Measurements from ENCODE around the gene PRKAR2B.

Gene PRKAR2B

GRCh38 chr7:107173691-107174406, 129.3 kb downstream of the PRKAR2B start:
- no CpG with 5 or more reads among the region's 4 CpGs for WGBS, 2 donors (ENCODE audit: extremely low coverage in 2 of 2, insufficient read length in 2 of 2, insufficient replicate concordance in 1 of 2)
- Histone ChIP-seq H4K8ac (ENCODE audit: low read depth, low read length) (no peak overlapping the region), H3K36me3 (replicated peaks in 1 of 2; ENCODE audit: control insufficient read depth in 2 of 2, insufficient read depth in 2 of 2, low read length in 2 of 2) (no peaks in the 10 kb centered on the region)

GRCh38 chr7:107179326-107180164, 135.0 kb downstream of the PRKAR2B start:
- Histone ChIP-seq H4K91ac (ENCODE audit: low read depth, low read length, poor library complexity) (no peak overlapping the region), H3K23ac (ENCODE audit: low read depth, low read length, poor library complexity) (no peak overlapping the region), H3K18ac (ENCODE audit: low read length) (no peak overlapping the region), H3K27ac (replicated peaks; ENCODE audit: low read length) (no peak overlapping the region), H2BK120ac (ENCODE audit: low read depth, low read length) (no peak overlapping the region), H3K36me3 (replicated peaks in 1 of 2; ENCODE audit: control insufficient read depth in 2 of 2, insufficient read depth in 2 of 2, low read length in 2 of 2) (peaks cover 2 to 49% of the 10 kb centered on the region in 2 donors), H3K4ac (ENCODE audit: low read length) (no peak overlapping the region), H3K79me1 (ENCODE audit: low read depth, low read length) (no peaks in the 10 kb centered on the region), H2BK5ac (ENCODE audit: low read length) (no peak overlapping the region), H3K9me3 (replicated peaks in 1 of 2; ENCODE audit: control insufficient read depth in 2 of 2, insufficient read depth in 1 of 2, low read depth in 1 of 2, low read length in 2 of 2) (no peaks in the 10 kb centered on the region), H3K9ac (ENCODE audit: low read depth, low read length, poor library complexity) (no peak overlapping the region), H3K14ac (ENCODE audit: low read length) (no peak overlapping the region), H4K8ac (ENCODE audit: low read depth, low read length) (no peak overlapping the region), H3K4me2 (ENCODE audit: insufficient read depth, low read length, poor library complexity, severe bottlenecking) (no peak overlapping the region), H2AK5ac (ENCODE audit: low read depth, low read length) (no peak overlapping the region), H3K27me3 (ENCODE audit: control insufficient read depth in 3 of 3, insufficient read depth in 3 of 3, low read depth in 1 of 3, low read length in 3 of 3) (no peaks in the 10 kb centered on the region), H3K4me1 (ENCODE audit: control insufficient read depth in 2 of 2, insufficient read depth in 1 of 2, low read depth in 1 of 2, low read length in 2 of 2) (peaks cover 0 to under 1% of the 10 kb centered on the region in 2 donors), H2AFZ (ENCODE audit: low read length) (no peak overlapping the region), H2BK12ac (ENCODE audit: low read length) (no peak overlapping the region), H3K4me3 (ENCODE audit: low read length in 2 of 2) (no peak overlapping the region), H2BK15ac (ENCODE audit: low read length) (no peak overlapping the region)
- WGBS, 2 donors (ENCODE audit: extremely low coverage in 2 of 2, insufficient read length in 2 of 2, insufficient replicate concordance in 1 of 2) = no CpG with 5 or more reads among the region's 14 CpGs
- DNase-seq (ENCODE audit: low spot score) = no peak

More at GRCh38 chr7:107173691-107174406, 129.3 kb downstream of the PRKAR2B start:
- Histone ChIP-seq H3K9me3 (replicated peaks in 1 of 2; ENCODE audit: control insufficient read depth in 2 of 2, insufficient read depth in 1 of 2, low read depth in 1 of 2, low read length in 2 of 2) (no peaks in the 10 kb centered on the region), H3K4me3 (ENCODE audit: low read length in 2 of 2) (no peak overlapping the region), H2AK5ac (ENCODE audit: low read depth, low read length) (no peak overlapping the region), H3K27ac (replicated peaks; ENCODE audit: low read length) (no peak overlapping the region), H3K4me2 (ENCODE audit: insufficient read depth, low read length, poor library complexity, severe bottlenecking) (no peak overlapping the region), H3K18ac (ENCODE audit: low read length) (no peak overlapping the region), H3K27me3 (ENCODE audit: control insufficient read depth in 3 of 3, insufficient read depth in 3 of 3, low read depth in 1 of 3, low read length in 3 of 3) (no peaks in the 10 kb centered on the region), H2AFZ (ENCODE audit: low read length) (no peak overlapping the region), H3K9ac (ENCODE audit: low read depth, low read length, poor library complexity) (no peak overlapping the region), H2BK12ac (ENCODE audit: low read length) (no peak overlapping the region), H3K79me1 (ENCODE audit: low read depth, low read length) (peaks cover 1% of the 10 kb centered on the region), H3K14ac (ENCODE audit: low read length) (no peak overlapping the region), H3K4me1 (ENCODE audit: control insufficient read depth in 2 of 2, insufficient read depth in 1 of 2, low read depth in 1 of 2, low read length in 2 of 2) (peaks cover 3 to 15% of the 10 kb centered on the region in 2 donors), H3K23ac (ENCODE audit: low read depth, low read length, poor library complexity) (no peak overlapping the region), H2BK15ac (ENCODE audit: low read length) (no peak overlapping the region), H4K91ac (ENCODE audit: low read depth, low read length, poor library complexity) (no peak overlapping the region), H3K4ac (ENCODE audit: low read length) (no peak overlapping the region), H2BK120ac (ENCODE audit: low read depth, low read length) (no peak overlapping the region), H2BK5ac (ENCODE audit: low read length) (no peak overlapping the region)
- DNase-seq (ENCODE audit: low spot score) = no peak

- H3K36me3 ChIP-seq (replicated peaks in 1 of 2; ENCODE audit: control insufficient read depth in 2 of 2, insufficient read depth in 2 of 2, low read length in 2 of 2) = peaks cover 2 to 57% of the 10 kb centered on the region in 2 donors
Observed at GRCh38 chr7:107180378-107180777, 135.9 kb downstream of the PRKAR2B start.

GRCh38 chr7:107181172-107181571, 136.7 kb downstream of the PRKAR2B start:
- no peak overlapping the region for H3K18ac ChIP-seq (ENCODE audit: low read length)
- H3K9me3 ChIP-seq (replicated peaks in 1 of 2; ENCODE audit: control insufficient read depth in 2 of 2, insufficient read depth in 1 of 2, low read depth in 1 of 2, low read length in 2 of 2) = no peaks in the 10 kb centered on the region
- H3K14ac ChIP-seq (ENCODE audit: low read length) = no peak overlapping the region
- H4K91ac ChIP-seq (ENCODE audit: low read depth, low read length, poor library complexity) = no peak overlapping the region
- no peak overlapping the region for H3K4ac ChIP-seq (ENCODE audit: low read length)
- H2BK120ac ChIP-seq (ENCODE audit: low read depth, low read length) = no peak overlapping the region
- H2BK15ac ChIP-seq (ENCODE audit: low read length) = no peak overlapping the region
- H2BK5ac ChIP-seq (ENCODE audit: low read length) = no peak overlapping the region
- H2AFZ ChIP-seq (ENCODE audit: low read length) = no peak overlapping the region
- no peak overlapping the region for H4K8ac ChIP-seq (ENCODE audit: low read depth, low read length)
- no CpG with 5 or more reads among the region's 5 CpGs for WGBS, 2 donors (ENCODE audit: extremely low coverage in 2 of 2, insufficient read length in 2 of 2, insufficient replicate concordance in 1 of 2)
- no peak overlapping the region for H2AK5ac ChIP-seq (ENCODE audit: low read depth, low read length)
- no peak overlapping the region for H3K4me3 ChIP-seq (ENCODE audit: low read length in 2 of 2)
- no peak overlapping the region for H3K23ac ChIP-seq (ENCODE audit: low read depth, low read length, poor library complexity)
- no peaks in the 10 kb centered on the region for H3K79me1 ChIP-seq (ENCODE audit: low read depth, low read length)
- no peak overlapping the region for H3K9ac ChIP-seq (ENCODE audit: low read depth, low read length, poor library complexity)
- no peak for DNase-seq (ENCODE audit: low spot score)
- H3K4me1 ChIP-seq (ENCODE audit: control insufficient read depth in 2 of 2, insufficient read depth in 1 of 2, low read depth in 1 of 2, low read length in 2 of 2) = no peaks in the 10 kb centered on the region
- H3K4me2 ChIP-seq (ENCODE audit: insufficient read depth, low read length, poor library complexity, severe bottlenecking) = no peak overlapping the region
- H3K36me3 ChIP-seq (replicated peaks in 1 of 2; ENCODE audit: control insufficient read depth in 2 of 2, insufficient read depth in 2 of 2, low read length in 2 of 2) = peaks cover 2 to 65% of the 10 kb centered on the region in 2 donors
- H3K27ac ChIP-seq (replicated peaks; ENCODE audit: low read length) = no peak overlapping the region
- no peaks in the 10 kb centered on the region for H3K27me3 ChIP-seq (ENCODE audit: control insufficient read depth in 3 of 3, insufficient read depth in 3 of 3, low read depth in 1 of 3, low read length in 3 of 3)
- H2BK12ac ChIP-seq (ENCODE audit: low read length) = no peak overlapping the region

More at GRCh38 chr7:107180378-107180777, 135.9 kb downstream of the PRKAR2B start:
- Histone ChIP-seq H2AFZ (ENCODE audit: low read length) (no peak overlapping the region), H2BK120ac (ENCODE audit: low read depth, low read length) (no peak overlapping the region), H2BK15ac (ENCODE audit: low read length) (no peak overlapping the region), H4K91ac (ENCODE audit: low read depth, low read length, poor library complexity) (no peak overlapping the region), H2BK5ac (ENCODE audit: low read length) (no peak overlapping the region), H4K8ac (ENCODE audit: low read depth, low read length) (no peak overlapping the region), H3K27me3 (ENCODE audit: control insufficient read depth in 3 of 3, insufficient read depth in 3 of 3, low read depth in 1 of 3, low read length in 3 of 3) (no peaks in the 10 kb centered on the region), H3K14ac (ENCODE audit: low read length) (no peak overlapping the region), H2BK12ac (ENCODE audit: low read length) (no peak overlapping the region), H3K23ac (ENCODE audit: low read depth, low read length, poor library complexity) (no peak overlapping the region), H3K4me2 (ENCODE audit: insufficient read depth, low read length, poor library complexity, severe bottlenecking) (no peak overlapping the region), H3K4me1 (ENCODE audit: control insufficient read depth in 2 of 2, insufficient read depth in 1 of 2, low read depth in 1 of 2, low read length in 2 of 2) (no peaks in the 10 kb centered on the region), H3K4me3 (ENCODE audit: low read length in 2 of 2) (no peak overlapping the region), H3K18ac (ENCODE audit: low read length) (no peak overlapping the region), H3K27ac (replicated peaks; ENCODE audit: low read length) (no peak overlapping the region), H3K9ac (ENCODE audit: low read depth, low read length, poor library complexity) (no peak overlapping the region), H2AK5ac (ENCODE audit: low read depth, low read length) (no peak overlapping the region), H3K79me1 (ENCODE audit: low read depth, low read length) (no peaks in the 10 kb centered on the region), H3K4ac (ENCODE audit: low read length) (no peak overlapping the region), H3K9me3 (replicated peaks in 1 of 2; ENCODE audit: control insufficient read depth in 2 of 2, insufficient read depth in 1 of 2, low read depth in 1 of 2, low read length in 2 of 2) (no peaks in the 10 kb centered on the region)
- WGBS, 2 donors (ENCODE audit: extremely low coverage in 2 of 2, insufficient read length in 2 of 2, insufficient replicate concordance in 1 of 2) = no CpG with 5 or more reads among the region's 1 CpG
- DNase-seq (ENCODE audit: low spot score) = no peak
